ENCODE measurements around the gene SP140L.
"Not testable (repeated sequence)": the region's sequence is repeated elsewhere in the genome, so short reads cannot be mapped to it uniquely, and the experiment has no call there.

The SP140L gene

DNA sequence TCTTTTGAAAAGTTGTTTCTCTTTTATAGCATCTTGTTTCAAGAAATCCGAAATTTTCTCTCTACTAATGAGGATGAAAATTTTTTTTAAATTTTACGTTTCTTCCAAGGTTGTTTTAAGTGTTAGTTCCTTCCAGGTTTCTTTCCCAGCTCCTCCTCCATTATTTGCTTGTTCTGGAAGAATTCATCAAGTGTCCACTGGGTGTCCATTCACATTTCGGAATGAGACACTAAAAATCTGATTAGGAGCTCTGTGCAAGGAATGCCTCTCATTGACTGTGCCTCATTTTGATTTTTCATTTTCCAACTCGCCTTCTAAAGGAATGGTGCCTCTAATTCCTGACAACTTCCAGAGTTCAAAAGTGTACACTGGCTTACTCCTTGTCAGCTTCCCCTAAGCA, 95.2 kb downstream of the SP140L start:
- no peak for DNase-seq

DNA sequence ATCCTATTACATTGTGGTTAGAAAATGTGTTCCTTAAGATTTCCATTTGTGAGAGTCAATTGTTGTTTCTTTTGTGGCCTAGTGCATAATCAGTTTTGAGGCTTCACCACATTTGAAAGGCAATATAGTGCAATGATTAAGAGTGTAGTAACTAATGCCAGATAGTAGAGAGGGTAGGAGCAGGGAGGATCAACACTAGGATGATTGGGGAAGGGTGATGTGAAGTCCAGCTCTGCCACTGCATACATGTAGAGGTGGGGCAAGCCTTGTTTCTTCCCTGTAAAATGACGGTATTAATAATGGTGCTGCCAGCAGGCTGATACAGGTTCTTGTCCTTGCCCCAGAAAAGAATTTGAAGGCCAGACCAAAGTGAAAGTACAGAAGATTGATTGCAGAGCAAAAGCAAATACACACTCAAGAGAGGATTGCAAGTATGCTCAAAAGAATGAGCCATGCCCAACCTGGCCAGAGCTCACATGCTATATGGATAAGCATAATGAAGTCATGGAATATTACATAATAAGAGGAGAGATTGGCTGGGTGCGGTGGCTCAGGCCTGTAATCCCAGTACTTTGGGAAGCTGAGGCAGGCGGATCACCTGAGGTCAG, 97.0 kb downstream of the SP140L start:
- DNase-seq = no peak

DNA sequence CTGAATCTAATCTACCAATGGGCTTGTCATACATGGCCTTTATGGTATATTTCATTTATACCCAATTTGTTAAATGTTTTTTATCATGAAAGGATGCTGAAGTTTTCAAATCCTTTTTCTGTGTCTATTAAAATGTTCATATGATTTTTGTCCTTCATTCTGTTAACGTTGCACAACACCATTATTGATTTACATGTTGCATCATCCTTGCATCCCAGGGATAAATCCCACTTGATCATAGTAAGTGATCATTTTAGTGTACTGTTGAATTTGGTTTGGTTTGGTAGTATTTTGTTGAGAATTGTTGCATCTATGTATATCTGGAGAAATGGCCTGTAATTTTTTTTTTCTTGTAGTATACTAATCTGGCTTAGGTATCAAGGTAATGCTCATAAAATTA, 98.4 kb downstream of the SP140L start:
- DNase-seq = no peak

DNA sequence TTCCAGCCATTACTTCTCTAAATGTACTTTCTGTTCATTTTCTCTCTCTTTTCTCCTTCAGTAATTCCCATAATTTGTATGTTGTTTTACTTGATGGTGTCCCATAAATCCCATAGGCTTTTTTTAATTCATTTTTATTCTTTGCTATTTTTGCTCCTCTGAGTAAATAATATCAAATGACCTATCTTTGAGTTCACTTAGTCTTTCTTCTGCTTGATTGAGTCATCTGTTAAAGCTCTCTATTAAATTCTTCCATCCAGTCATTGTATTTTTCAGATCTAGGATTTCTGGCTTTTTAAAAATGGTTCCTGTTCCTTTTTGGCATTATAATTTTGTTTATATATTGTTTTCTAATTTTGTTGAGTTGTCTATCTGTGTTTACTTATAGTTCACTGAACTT, 102.5 kb downstream of the SP140L start:
- no peak for DNase-seq

DNA sequence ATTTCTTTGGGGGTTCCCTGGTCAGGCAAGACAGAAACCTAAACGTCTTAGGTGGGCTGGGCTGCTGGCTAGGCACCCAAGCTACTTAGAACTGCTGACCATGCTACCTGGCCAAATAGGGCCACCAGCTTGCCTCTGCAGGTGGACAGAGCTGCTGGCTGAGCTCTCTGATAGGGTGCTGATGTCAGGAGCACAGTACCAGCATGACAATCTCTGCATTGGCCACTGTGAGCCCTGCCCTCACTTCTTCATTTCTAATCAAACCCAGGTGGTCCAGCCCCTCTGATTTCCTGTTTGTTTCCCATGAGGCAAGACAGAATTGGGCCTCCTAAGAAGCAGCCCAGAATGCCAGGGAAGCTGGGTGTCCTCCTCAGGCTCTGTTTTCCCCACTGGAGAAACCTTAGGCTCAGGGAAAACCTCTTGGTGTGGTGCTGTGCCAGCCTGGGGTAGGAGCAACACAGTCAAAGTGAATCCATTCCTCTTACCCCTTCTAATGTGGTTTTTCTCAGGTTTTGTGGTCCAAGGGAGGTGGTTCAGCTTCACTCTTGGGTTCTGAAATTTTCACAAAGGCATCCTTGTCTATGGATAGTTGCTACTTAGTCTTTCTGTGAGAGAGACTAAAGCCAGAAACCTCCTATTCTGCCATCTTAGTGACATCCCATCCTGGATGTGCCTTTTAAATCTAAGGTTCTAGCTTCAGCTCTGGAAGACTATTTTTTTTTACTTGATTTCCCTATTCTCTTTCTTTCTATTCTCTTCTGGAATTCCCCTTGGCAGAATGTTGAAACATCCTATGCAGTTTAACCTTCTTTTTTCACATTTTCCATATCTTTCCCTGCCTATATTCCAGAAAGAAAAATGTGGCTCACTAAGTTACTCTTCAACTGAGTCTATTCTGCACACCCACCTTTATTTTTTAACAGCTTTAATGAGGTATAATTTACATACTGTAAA, 104.2 kb downstream of the SP140L start:
- no peak for DNase-seq

DNA sequence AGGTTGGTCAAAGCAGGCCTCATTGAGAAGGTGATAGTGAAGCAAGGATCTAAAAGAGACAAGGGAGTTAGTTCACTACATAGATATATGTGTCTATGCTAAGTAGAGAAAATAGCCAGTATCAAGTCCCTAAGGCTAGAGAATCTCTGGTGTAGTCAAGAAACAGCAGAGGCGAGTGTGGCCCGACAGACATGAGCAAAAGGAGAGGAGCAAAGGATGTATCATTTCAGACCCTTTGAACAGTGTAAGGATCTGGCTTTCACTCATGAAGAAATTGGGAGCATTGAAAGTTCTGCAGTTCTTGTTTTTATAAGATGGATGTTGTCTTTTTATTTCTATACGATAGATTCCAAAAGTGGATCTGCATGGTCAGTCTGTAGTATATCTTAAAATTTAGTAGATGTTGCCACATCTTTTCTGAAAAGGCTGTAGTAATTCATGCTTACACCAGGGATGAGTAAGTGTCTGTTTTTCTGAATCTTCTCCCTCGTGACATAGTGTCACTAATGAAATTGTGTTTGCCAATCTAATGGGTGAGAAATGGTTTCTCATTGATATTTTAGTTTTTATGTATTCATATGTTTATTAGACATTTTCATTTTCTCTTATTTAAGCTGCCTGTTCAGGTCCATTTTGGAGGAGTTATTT, 107.8 kb downstream of the SP140L start:
- peak; percentile 66 to 84 for DNase-seq

DNA sequence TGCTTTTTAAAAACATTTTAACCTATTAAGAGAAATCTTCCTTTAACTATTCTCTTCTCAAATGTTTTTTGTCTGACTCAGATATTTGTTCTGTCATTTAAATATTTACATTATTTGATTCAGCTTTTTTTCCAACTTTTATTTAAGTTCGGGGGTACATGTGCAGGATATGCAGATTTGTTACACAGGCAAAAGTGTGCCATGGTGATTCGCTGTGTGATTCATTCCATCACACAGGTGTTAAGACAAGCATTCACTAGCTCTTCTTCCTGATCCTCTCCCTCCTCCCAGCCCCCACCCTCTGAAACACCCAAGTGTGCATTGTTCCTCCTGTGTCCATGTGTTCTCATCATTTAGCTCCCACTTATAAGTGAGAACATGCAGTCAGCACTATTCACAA, 108.4 kb downstream of the SP140L start:
- DNase-seq = no peak

DNA sequence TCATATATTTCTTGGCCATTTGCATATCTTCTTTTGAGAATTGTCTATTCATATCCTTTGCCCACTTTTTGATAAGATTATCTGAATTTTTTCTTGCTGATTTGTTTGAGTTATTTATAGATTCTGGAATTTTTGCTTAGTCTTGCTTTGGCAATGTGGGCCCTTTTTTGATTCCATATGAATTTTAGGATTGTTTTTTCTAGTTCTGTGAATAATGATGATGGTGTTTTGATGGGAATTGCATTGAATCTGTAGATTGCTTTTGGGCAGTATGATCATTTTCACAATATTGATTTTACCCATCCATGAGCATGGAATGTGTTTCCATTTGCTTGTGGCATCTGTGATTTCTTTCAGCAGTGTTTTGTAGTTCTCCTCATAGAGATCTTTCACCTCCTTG, 112.1 kb downstream of the SP140L start:
- DNase-seq = not testable (repeated sequence)

DNA sequence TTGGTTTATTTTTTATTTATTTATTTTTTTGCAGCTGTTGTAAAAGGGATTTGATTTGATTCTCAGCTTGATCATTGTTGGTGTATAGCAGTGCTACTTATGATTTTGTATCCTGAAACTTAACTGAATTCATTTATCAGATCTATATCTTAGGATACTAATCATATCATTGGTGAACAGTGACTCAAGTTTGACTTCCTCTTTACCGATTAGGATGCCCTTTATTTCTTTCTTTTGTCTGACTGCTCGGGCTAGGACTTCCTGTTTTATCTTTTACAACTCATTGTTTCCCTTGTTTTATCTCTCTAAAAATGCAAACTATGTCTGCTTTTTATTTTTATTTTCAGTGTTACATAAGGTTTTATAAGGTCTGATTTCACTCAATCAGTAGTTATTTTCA, 112.6 kb downstream of the SP140L start:
- peak; percentile 18 to 56 for DNase-seq

DNA sequence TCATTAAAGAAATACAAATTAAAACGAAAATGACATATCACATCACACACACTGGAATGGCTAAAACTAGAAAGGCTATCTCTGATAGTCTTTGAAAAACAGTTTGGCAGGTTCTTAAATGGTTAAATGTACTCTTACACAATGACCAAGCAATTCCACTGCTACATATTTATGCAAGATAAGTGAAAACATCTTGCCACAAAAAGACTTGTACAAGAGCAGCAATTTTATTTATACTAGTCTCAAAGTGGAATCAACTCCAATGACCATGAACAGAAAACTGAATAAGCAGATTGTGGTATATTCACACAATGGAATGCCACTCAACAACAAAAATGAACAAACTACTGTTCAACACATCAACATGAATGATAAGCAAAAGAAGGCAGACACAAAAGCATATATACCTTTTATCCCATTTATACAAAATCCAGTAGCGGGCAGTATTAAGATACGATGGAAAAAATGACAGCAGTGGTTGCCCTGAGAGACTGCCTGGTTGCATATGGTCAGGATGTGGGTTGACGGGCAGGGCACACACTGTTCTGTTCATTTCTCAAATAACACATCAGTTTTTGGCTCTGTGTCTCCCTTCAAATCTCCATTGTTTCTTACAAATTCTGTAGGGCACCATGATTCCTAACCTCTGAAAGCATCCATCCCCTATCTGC, 114.4 kb downstream of the SP140L start:
- DNase-seq = no peak

DNA sequence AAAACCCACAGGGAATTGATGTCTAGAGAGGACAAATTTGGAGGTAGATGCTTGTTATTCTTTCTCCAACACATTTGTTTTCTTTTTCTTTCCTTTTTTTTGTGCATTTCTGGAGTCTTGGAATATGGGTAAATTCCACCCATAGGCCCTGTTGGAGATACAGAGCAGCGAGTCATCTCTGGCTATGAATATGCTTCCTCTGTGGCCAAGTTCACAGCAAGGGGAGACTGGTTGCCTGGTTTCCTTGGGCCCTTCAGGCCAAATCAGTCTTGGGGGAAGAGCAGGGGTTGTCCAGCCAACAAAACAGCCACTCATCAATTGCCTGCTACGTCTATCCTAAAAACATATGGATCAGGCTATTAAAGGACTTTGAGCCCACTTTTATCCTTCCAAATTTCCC, 116.5 kb downstream of the SP140L start:
- no peak for DNase-seq

DNA sequence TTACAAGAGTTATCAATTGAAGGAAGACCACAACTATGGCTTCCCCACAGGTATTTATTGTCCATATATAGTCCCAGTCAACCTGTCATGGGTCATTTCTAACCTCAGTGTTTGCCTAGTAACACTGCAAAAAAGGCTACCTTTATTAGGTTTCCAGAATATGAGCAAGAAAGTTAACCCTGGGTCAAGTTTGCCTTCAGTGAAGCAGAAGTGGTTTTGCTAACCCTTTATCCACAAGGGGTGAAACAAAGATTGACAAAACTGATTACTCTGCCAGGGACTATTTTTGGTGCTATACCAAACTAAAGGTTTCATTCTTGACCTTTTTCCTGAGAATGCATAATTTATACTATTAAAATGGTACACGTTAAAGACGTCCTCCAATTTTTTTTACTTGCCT, 117.8 kb downstream of the SP140L start:
- no peak for DNase-seq

DNA sequence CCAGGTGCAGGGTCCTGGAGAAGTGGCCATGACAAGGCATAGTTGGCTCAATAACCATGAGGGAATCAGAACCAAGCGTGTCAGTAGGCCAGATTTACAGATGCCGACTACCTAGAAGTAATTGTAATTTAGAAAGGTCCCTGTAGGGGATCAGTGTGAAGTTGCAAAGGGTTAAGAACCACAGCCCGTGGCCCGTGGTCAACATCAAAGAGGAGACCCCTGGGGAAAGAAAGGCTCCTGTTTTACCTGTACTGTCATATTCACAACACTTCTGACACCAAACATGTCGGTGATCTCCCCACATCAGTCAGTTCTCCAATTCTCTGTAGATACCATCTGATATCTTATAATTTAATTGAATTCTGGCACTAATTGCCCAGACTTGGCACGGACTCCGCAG, 120.0 kb downstream of the SP140L start:
- DNase-seq = no peak

DNA sequence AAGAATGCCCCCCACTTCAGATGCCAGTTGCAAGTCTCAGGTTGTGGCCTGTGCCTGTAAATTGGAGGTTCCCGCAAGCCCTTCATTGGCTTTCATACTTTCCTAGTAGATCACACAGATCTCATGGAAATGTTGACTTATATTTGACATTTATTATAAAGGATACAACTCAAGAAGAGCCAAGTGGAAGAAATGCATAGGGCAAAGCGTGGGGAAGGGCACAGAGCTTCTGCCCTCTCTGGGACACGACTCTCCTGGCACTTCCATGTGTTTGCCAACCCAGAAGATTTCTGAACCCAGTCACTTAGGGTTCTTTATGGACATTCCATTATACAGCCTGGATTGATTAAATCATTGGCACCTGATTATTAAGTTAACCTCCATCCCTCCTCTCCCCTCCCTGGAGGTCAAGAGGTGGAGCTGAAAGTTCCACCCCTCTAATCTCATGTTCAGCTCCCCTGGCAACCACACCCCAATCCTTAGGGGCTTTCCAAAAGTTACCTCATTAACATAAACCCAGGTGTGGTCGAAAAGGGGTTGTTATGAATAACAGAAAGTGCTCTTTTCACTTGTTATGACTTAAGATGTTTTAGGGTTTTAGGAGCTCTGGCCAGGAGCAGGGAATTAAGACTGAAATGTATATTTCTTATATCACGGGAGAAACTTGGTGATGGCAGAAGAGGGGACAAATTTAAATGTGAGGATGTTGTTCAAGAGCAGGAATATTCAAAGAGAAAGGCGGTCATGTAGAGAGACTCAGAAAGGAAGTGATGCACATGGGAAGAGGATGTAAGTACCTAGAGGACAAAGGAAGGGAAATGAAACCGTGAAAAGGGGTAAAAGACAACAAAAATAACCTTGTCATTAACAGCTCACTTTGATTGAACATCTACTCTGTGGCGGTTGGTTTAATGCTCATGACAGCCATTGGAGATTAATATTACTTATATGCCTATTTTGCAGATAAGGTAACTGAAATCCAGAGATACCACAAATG, 120.8 kb downstream of the SP140L start:
- no peak for DNase-seq

DNA sequence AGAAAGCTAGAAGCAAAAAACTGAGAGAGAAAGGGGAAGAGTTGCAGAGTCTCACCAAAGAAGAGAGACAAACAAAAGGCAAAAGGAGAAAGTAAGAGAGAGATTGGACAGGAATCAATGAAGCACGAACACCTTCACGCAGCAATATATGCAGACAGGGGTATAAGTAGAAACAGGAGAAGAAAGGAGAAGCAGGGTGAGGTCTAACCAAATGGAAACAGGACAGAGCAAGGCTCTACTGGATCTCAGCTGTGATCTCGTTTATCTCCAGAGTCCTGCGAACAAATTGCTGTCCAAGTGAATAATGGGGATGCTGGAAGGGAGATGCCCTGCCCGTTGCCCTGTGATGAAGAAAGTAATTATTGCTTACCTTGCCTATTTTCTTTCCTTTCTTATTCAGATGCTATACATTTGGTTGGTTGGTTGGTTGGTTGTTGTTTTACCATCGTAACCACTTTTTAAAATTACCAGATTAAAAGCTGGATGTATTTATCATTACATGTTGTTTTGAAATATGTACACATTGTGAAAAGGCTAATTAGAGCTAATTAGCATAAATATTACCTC, 123.0 kb downstream of the SP140L start:
- no peak for DNase-seq

DNA sequence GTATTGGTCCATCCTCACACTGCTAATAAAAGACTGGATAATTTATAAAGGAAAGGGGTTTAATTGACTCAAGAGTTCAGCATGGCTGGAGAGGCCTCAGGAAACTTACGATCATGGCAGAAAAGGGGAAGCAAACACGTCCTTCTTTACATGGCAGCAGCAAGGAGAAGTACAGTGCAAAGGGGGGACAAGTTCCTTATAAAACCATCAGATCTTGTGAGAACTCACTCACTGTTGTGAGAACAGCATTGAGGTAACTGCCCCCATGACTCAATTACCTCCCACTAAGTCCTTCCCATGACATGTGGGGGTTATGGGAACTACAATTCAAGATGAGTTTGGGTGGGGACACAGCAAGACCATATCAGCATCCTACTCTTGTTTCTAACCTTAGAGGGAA, 126.0 kb downstream of the SP140L start:
- DNase-seq = peak; percentile 63 to 67

Measured in inflammatory macrophage (primary cell).